Activated naive CD8-positive, alpha-beta T cell treated with anti-CD3 and anti-CD28 coated beads, Interleukin-2, amount 10 ng/mL, durations not matched to agents 7 days and 5 days (primary cell): ENCODE results near the gene ADRA2A. TPM values are rescaled to one million over a fixed set of nuclear protein-coding genes. Genes with fewer than 3 reads are reported as not detected.

Experiments used
- ATAC-seq: fragments of 150-1000 bp; cut with Tn5 transposase; one replicate; pipeline ENCODE4 v1.10.0; 2021; ENCODE audit warnings: low read depth, moderate library complexity
- POLR2A ChIA-PET: fragments of 350-600 bp; sonication (Branson Sonifier 250); formaldehyde crosslinking; loops from one replicate; lab custom pipeline; 2021; ENCODE audit warnings: antibody characterized with exemption; lab: Charles Lee
- DNase-seq: peaks from one replicate; pipeline ENCODE4 v3.0.0; 2021
- H3K27ac Mint-ChIP-seq: one replicate; pipeline ENCODE4 v1.8.0; 2022; ENCODE audit warnings: mild to moderate bottlenecking, mixed read lengths
- H3K27me3 Mint-ChIP-seq: one replicate; pipeline ENCODE4 v1.8.0; 2022; ENCODE audit warnings: mild to moderate bottlenecking, moderate library complexity, mixed read lengths
- H3K36me3 Mint-ChIP-seq: one replicate; pipeline ENCODE4 v1.8.0; 2021; ENCODE audit warnings: mild to moderate bottlenecking, mixed read lengths
- H3K4me1 Mint-ChIP-seq: one replicate; pipeline ENCODE4 v1.8.0; 2021; ENCODE audit warnings: mixed read lengths
- H3K4me3 Mint-ChIP-seq: one replicate; pipeline ENCODE4 v1.8.0; 2022; ENCODE audit warnings: mild to moderate bottlenecking, moderate library complexity, mixed read lengths
- H3K9me3 Mint-ChIP-seq: one replicate; pipeline ENCODE4 v1.8.0; 2021; ENCODE audit warnings: mixed read lengths
- total RNA-seq, 2 experiments: library from RNA; stranded (reverse); gene quantifications; one replicate each; pipeline ENCODE4 v1.2.3, GENCODE V29; 2021

ADRA2A gene
- total RNA-seq, 2 experiments from 2014 or later = not detected

GRCh38 chr10:111123883-111124282, 47.1 kb downstream of the ADRA2A start:
- Mint-ChIP-seq H3K9me3 (no peaks in the 10 kb centered on the region), H3K4me1 (no peaks in the 10 kb centered on the region), H3K4me3 (no peak overlapping the region), H3K27me3 (peaks cover 2% of the 10 kb centered on the region), H3K27ac (no peak overlapping the region), H3K36me3 (no peaks in the 10 kb centered on the region)
- POLR2A ChIA-PET = no interaction called here
- DNase-seq (no peak), ATAC-seq (no peak)

GRCh38 chr10:111125102-111125501, 48.3 kb downstream of the ADRA2A start:
- Mint-ChIP-seq H3K9me3 (no peaks in the 10 kb centered on the region), H3K27ac (no peak overlapping the region), H3K4me1 (no peaks in the 10 kb centered on the region), H3K27me3 (no peaks in the 10 kb centered on the region), H3K36me3 (no peaks in the 10 kb centered on the region), H3K4me3 (no peak overlapping the region)
- DNase-seq (no peak), ATAC-seq (no peak)
- POLR2A ChIA-PET = no interaction called here

- H3K27ac Mint-ChIP-seq = no peak overlapping the region
- no peaks in the 10 kb centered on the region for H3K36me3 Mint-ChIP-seq
- H3K27me3 Mint-ChIP-seq = no peaks in the 10 kb centered on the region
- no peak overlapping the region for H3K4me3 Mint-ChIP-seq
- no peaks in the 10 kb centered on the region for H3K9me3 Mint-ChIP-seq
- no peak for ATAC-seq
- no peak for DNase-seq
- H3K4me1 Mint-ChIP-seq = no peaks in the 10 kb centered on the region
- POLR2A ChIA-PET = no interaction called here
Measured at GRCh38 chr10:111126077-111126476, 49.2 kb downstream of the ADRA2A start.

- Mint-ChIP-seq H3K27ac (no peak overlapping the region), H3K4me3 (no peak overlapping the region), H3K27me3 (no peaks in the 10 kb centered on the region), H3K36me3 (no peaks in the 10 kb centered on the region), H3K9me3 (no peaks in the 10 kb centered on the region), H3K4me1 (no peaks in the 10 kb centered on the region)
- POLR2A ChIA-PET = no interaction called here
- DNase-seq = no peak
- ATAC-seq = no peak
Measured at GRCh38 chr10:111127081-111127848, 50.4 kb downstream of the ADRA2A start.

GRCh38 chr10:111128331-111129180, 51.7 kb downstream of the ADRA2A start:
- Mint-ChIP-seq H3K27ac (no peak overlapping the region), H3K9me3 (no peaks in the 10 kb centered on the region), H3K36me3 (no peaks in the 10 kb centered on the region), H3K27me3 (peaks cover 6% of the 10 kb centered on the region), H3K4me1 (no peaks in the 10 kb centered on the region), H3K4me3 (no peak overlapping the region)
- DNase-seq = no peak
- POLR2A ChIA-PET = interaction anchor here (0.6 kb wide), 1 partner anchor 367 kb away, joined by 4 read pairs; no protein-coding TSS in a partner anchor
- ATAC-seq = no peak

- POLR2A ChIA-PET = interaction anchor here (0.6 kb wide), 1 partner anchor 368 kb away, joined by 4 read pairs; no protein-coding TSS in a partner anchor
- H3K9me3 Mint-ChIP-seq = no peaks in the 10 kb centered on the region
- no peak overlapping the region for H3K27ac Mint-ChIP-seq
- no peaks in the 10 kb centered on the region for H3K4me1 Mint-ChIP-seq
- no peaks in the 10 kb centered on the region for H3K36me3 Mint-ChIP-seq
- no peak for ATAC-seq
- peaks cover 11% of the 10 kb centered on the region for H3K27me3 Mint-ChIP-seq
- DNase-seq = no peak
- H3K4me3 Mint-ChIP-seq = no peak overlapping the region
Measured at GRCh38 chr10:111129363-111129762, 52.5 kb downstream of the ADRA2A start.

- Mint-ChIP-seq H3K4me1 (no peaks in the 10 kb centered on the region), H3K36me3 (no peaks in the 10 kb centered on the region), H3K4me3 (no peak overlapping the region), H3K27ac (no peak overlapping the region), H3K27me3 (peaks cover 21% of the 10 kb centered on the region), H3K9me3 (no peaks in the 10 kb centered on the region)
- DNase-seq (no peak), ATAC-seq (no peak)
- POLR2A ChIA-PET = no interaction called here
Measured at GRCh38 chr10:111130471-111130870, 53.6 kb downstream of the ADRA2A start.

Other genes starting within 250 kb of the ADRA2A start
- gene PDCD4, start 205.1 kb upstream of the ADRA2A start, total RNA-seq = 100 to 1,000 TPM; 236 to 237 TPM
- 10 to 100 TPM; 33.0 to 33.8 TPM for gene BBIP1, start 157.8 kb upstream of the ADRA2A start, total RNA-seq
- gene SHOC2, start 157.4 kb upstream of the ADRA2A start, total RNA-seq = 10 to 100 TPM; 49.8 to 56.2 TPM